Endothelial cell of umbilical vein (primary cell): ENCODE results near the gene PYY. TPM values are rescaled to one million over a fixed set of nuclear protein-coding genes. Genes with fewer than 3 reads are reported as not detected.

Experiments
- BruUV-seq: library from RNA; stranded (reverse); fragments of 400-500 nt; replicated peaks from 2 replicates; lab custom pipeline; 2021; lab: Mats Ljungman, UMichigan
- CTCF ChIA-PET: fragments of 300-600, 350-600 bp; sonication (Branson Sonifier 250); formaldehyde crosslinking; loops from one replicate; lab custom pipeline; 2021; ENCODE audit warnings: antibody characterized with exemption, inconsistent platforms; lab: Charles Lee
- POLR2A ChIA-PET: fragments of 300-600, 350-600 bp; sonication (Branson Sonifier 250); formaldehyde crosslinking; loops from one replicate; lab custom pipeline; 2021; ENCODE audit warnings: antibody characterized with exemption, inconsistent platforms; lab: Charles Lee
- DNase-seq: peaks from one replicate; pipeline ENCODE4 v3.0.0-alpha.2; 2011; ENCODE audit warnings: low read depth, low spot score
- FAIRE-seq: peaks from 2 replicates; lab custom pipeline; 2011; peaks lifted over from hg19 to GRCh38; lab: Jason Lieb, UNC
- H2AFZ ChIP-seq: 2 replicates; pipeline ENCODE4 v1.6.0; 2012; ENCODE audit warnings: low read depth, low read length, control low read depth, inconsistent platforms
- H3K27ac ChIP-seq: 2 replicates; pipeline ENCODE4 v1.5.1; 2011; ENCODE audit warnings: low read depth, mild to moderate bottlenecking, control low read depth, low read length, moderate library complexity; ENCODE audit not compliant: insufficient read depth
- H3K27me3 ChIP-seq, 2 experiments: 2 replicates each; pipeline versions ENCODE4 v1.6.0 to v1.6.1; 2011; ENCODE audit warnings: low read length in 2 of 2, mixed read lengths in 1 of 2; ENCODE audit not compliant: control insufficient read depth in 2 of 2, insufficient read depth in 2 of 2
- H3K36me3 ChIP-seq, 2 experiments: 2 replicates in 1 of 2; 3 replicates in 1 of 2; pipeline ENCODE4 v1.5.1; 2011; ENCODE audit warnings: low read length in 2 of 2, mild to moderate bottlenecking in 1 of 2, moderate library complexity in 1 of 2; ENCODE audit not compliant: control insufficient read depth in 2 of 2, insufficient read depth in 2 of 2; ENCODE audit errors: extremely low read depth in 1 of 2
- H3K4me1 ChIP-seq: 3 replicates; pipeline ENCODE4 v1.5.1; 2011; ENCODE audit warnings: mild to moderate bottlenecking, low read length; ENCODE audit not compliant: control insufficient read depth, insufficient read depth; ENCODE audit errors: extremely low read depth
- H3K4me2 ChIP-seq: 2 replicates; pipeline ENCODE4 v1.6.1; 2011; ENCODE audit warnings: low read length, control low read depth, mixed read lengths; ENCODE audit not compliant: insufficient read depth
- H3K4me3 ChIP-seq, 3 experiments: fragments of 200-600 bp in 1 of 3; sonication (generic), shearing (Covaris generic) in 1 of 3; replicated peaks in 1 of 3; 2 replicates each; pipeline ENCODE4 v1.5.1; 2011 to 2016; ENCODE audit warnings: control low read depth in 3 of 3, low read length in 3 of 3, mild to moderate bottlenecking in 2 of 3, inconsistent platforms in 1 of 3, low read depth in 1 of 3, moderate library complexity in 1 of 3; ENCODE audit not compliant: insufficient read depth in 1 of 3
- H3K79me2 ChIP-seq: 2 replicates; pipeline ENCODE4 v1.6.0; 2012; ENCODE audit warnings: low read length, inconsistent platforms; ENCODE audit not compliant: control insufficient read depth, insufficient read depth
- H3K9ac ChIP-seq: replicated peaks from 2 replicates; pipeline ENCODE3; 2011; ENCODE audit warnings: low read length, control low read depth; ENCODE audit not compliant: insufficient read depth; ENCODE audit errors: extremely low read depth
- H3K9me1 ChIP-seq: replicated peaks from 3 replicates; pipeline ENCODE4 v1.6.0; 2011; ENCODE audit warnings: mild to moderate bottlenecking, low read length; ENCODE audit not compliant: control insufficient read depth, insufficient read depth; ENCODE audit errors: extremely low read depth
- H3K9me3 ChIP-seq: replicated peaks from 2 replicates; pipeline ENCODE4 v1.5.1; 2012; ENCODE audit warnings: low read length, inconsistent platforms; ENCODE audit not compliant: control insufficient read depth, insufficient read depth
- H4K20me1 ChIP-seq: replicated peaks from 2 replicates; pipeline ENCODE3; 2011; ENCODE audit warnings: mild to moderate bottlenecking, low read length; ENCODE audit not compliant: control insufficient read depth, insufficient read depth; ENCODE audit errors: extremely low read depth
- CTCF ChIP-seq, 2 donors: IDR thresholded peaks; 1 replicate in 1 of 2; 2 replicates in 1 of 2; pipeline ENCODE4 v1.5.1; 2011; ENCODE audit warnings: low read length in 2 of 2, mild to moderate bottlenecking in 2 of 2, moderate library complexity in 2 of 2, control low read depth in 1 of 2, inconsistent platforms in 1 of 2, low read depth in 1 of 2; ENCODE audit not compliant: insufficient read depth in 1 of 2; ENCODE audit errors: extremely low read depth in 1 of 2
- EZH2 ChIP-seq: IDR thresholded peaks from 2 replicates; pipeline ENCODE4 v1.6.1; 2012; ENCODE audit warnings: borderline replicate concordance, low read depth, mild to moderate bottlenecking, moderate library complexity, low read length, inconsistent platforms; ENCODE audit not compliant: severe bottlenecking
- FOS ChIP-seq: IDR thresholded peaks from 2 replicates; pipeline ENCODE4 v1.6.1; 2011; ENCODE audit warnings: mild to moderate bottlenecking, low read length, moderate library complexity, borderline replicate concordance; ENCODE audit not compliant: insufficient read depth
- GATA2 ChIP-seq: IDR thresholded peaks from 2 replicates; pipeline ENCODE4 v1.7.0; 2011; ENCODE audit warnings: low read depth, mild to moderate bottlenecking, moderate library complexity, mixed read lengths, low read length; ENCODE audit not compliant: insufficient read length, insufficient read depth
- JUN ChIP-seq: IDR thresholded peaks from 2 replicates; pipeline ENCODE4 v1.6.1; 2011; ENCODE audit warnings: borderline replicate concordance, low read depth; ENCODE audit not compliant: insufficient read length, insufficient read depth
- MAX ChIP-seq: IDR thresholded peaks from 2 replicates; pipeline ENCODE4 v1.6.1; 2011; ENCODE audit not compliant: insufficient read depth, insufficient read length
- MYC ChIP-seq: IDR thresholded peaks from one replicate; pipeline ENCODE4 v1.6.1; 2011; ENCODE audit warnings: mild to moderate bottlenecking, low read depth, low read length
- POLR2A ChIP-seq: IDR thresholded peaks from 2 replicates; pipeline ENCODE4 v1.6.1; 2012; ENCODE audit warnings: low read depth, mild to moderate bottlenecking, control low read depth, low read length
- POLR2AphosphoS5 ChIP-seq: IDR thresholded peaks from 2 replicates; pipeline ENCODE4 v1.6.1; 2012; ENCODE audit warnings: low read depth, mild to moderate bottlenecking, control low read depth, low read length, moderate library complexity; ENCODE audit not compliant: insufficient read depth
- dilution Hi-C: fragments of 300-500 bp; cut with MboI; formaldehyde crosslinking; loops from one replicate; pipeline ENCODE4 v1.15.0; 2019; ENCODE audit warnings: low sequenced_read_pairs; ENCODE audit not compliant: extremely low pct_ligation_motif_present
- intact Hi-C: fragments of 100-400 bp; cut with micrococcal nuclease; formaldehyde crosslinking; loops from one replicate; pipeline ENCODE4 v1.10.0; 2022
- polyA plus RNA-seq, 4 experiments: library from polyadenylated mRNA; depleted of rRNA in 3 of 4; stranded (reverse) in 3 of 4; unstranded in 1 of 4; fragments of >200 nt; gene quantifications; 2 replicates each; pipeline versions ENCODE4 v1.2.1 to v1.2.3, GENCODE V29; 2011 to 2012; ENCODE audit warnings: missing spikeins in 1 of 4
- total RNA-seq: library from RNA; stranded (reverse); gene quantifications from 2 replicates; pipeline ENCODE4 v1.2.3, GENCODE V29; 2021

PYY gene
- total and polyA plus RNA-seq, 2 donors (not counting 3 experiments of a cell fraction or from before 2014, with no cell fraction given) = not detected

- peak; percentile 49 for FAIRE-seq
- no peak overlapping the region for H3K4me3 ChIP-seq
- TF ChIP-seq MYC = no peak
- no peak for TF ChIP-seq EZH2
- no peak for TF ChIP-seq MAX
- TF ChIP-seq POLR2A = no peak
- no peak for TF ChIP-seq POLR2AphosphoS5
- no peak for TF ChIP-seq GATA2
- TF ChIP-seq CTCF (IDR thresholded peaks at IDR 0.05; ENCODE audit: extremely low read depth in 1 of 2, insufficient read depth in 1 of 2, low read depth in 1 of 2, low read length in 2 of 2) = no peak
- TF ChIP-seq FOS = no peak
- TF ChIP-seq JUN = no peak
- no peaks in the 10 kb centered on the region for H3K4me1 ChIP-seq
- H3K79me2 ChIP-seq = no peaks in the 10 kb centered on the region
- CTCF ChIA-PET = interaction anchor here (0.9 to 5.0 kb wide), 7 partner anchors 15 to 209 kb away, joined by 3 to 42 read pairs (median 3); partner anchors contain the start of gene PPY
- no peak overlapping the region for H2AFZ ChIP-seq
- peaks cover 11 to 15% of the 10 kb centered on the region in 2 experiments for H3K27me3 ChIP-seq
- H3K9me1 ChIP-seq = no peaks in the 10 kb centered on the region
- H3K36me3 ChIP-seq = no peaks in the 10 kb centered on the region
- H3K27ac ChIP-seq = no peak overlapping the region
- H3K9me3 ChIP-seq = no peaks in the 10 kb centered on the region
- intact Hi-C loops (no loop called here), dilution Hi-C loops (no loop called here)
- no peak overlapping the region for H3K9ac ChIP-seq
- no peaks in the 10 kb centered on the region for H4K20me1 ChIP-seq
- DNase-seq = no peak
- no TSS peak for BruUV-seq
- H3K4me2 ChIP-seq = no peak overlapping the region
- POLR2A ChIA-PET = no interaction called here
Observed at GRCh38 chr17:43958748-43959352, 5.1 kb upstream of the PYY start.
